ENCODE results near the gene COMMD10.
"Not testable (repeated sequence)": the region's sequence is repeated elsewhere in the genome, so short reads cannot be mapped to it uniquely, and the experiment has no call there.

Gene COMMD10

DNA sequence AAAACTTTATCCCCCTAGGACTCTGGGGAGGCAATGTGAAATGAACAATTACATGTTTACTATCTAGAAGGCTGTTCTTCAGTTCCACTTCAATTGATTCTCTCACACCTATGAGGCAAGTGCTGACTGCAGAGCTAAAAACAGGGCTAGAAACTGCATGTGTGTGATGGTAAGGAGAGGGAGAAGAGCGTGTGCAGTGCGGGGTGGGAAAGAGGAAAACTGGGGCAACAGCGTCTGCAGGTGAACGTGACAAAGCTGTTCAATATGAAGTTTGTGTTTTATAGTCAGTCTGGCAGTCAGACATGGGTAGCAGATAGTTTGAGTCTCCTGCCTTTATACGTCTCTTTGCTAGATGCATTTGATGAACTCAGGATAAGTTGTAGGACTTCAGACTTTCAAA lies 6.6 kb upstream of the COMMD10 start:
- peaks cover 0 to 4% of the 10 kb centered on the region in 2 experiments for H3K4me1 ChIP-seq (ENCODE audit: control insufficient read depth in 1 of 2, insufficient read depth in 1 of 2, low read depth in 1 of 2, low read length in 1 of 2)

DNA sequence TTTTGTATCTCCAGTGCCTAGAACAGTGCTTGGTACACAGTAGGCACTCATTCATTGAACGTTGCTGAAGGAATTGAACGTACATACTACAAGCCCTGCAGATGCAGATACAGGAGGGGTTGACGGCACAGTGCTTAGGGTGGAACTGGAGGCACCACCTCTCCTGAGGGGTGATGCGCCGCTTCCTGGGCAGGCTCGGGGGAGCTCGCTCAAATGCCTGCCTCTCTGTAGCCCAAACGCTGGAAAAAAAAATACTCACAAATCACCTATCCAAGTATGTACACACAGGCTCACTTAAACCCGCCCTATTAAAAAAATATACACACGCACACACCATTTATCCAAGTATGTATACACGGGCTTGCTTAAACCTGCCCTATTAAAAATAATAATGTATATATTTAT lies 536 bp upstream of the COMMD10 start:
- no peaks in the 10 kb centered on the region for H3K27me3 ChIP-seq
- peaks cover 13 to 15% of the 10 kb centered on the region in 2 experiments for H3K4me1 ChIP-seq (ENCODE audit: control insufficient read depth in 1 of 2, insufficient read depth in 1 of 2, low read depth in 1 of 2, low read length in 1 of 2)
- H3K27ac ChIP-seq, result peak overlapping the region; percentile 77
- H3K4me3 ChIP-seq (ENCODE audit: low read depth in 1 of 2, low read length in 1 of 2), result peak overlapping the region; percentile 82 to 92
- H3K36me3 ChIP-seq, result peaks cover 5% of the 10 kb centered on the region
- no peak for TF ChIP-seq CTCF (IDR thresholded peaks at IDR 0.05)
- no peaks in the 10 kb centered on the region for H3K9me3 ChIP-seq

More for the DNA sequence above, 6.6 kb upstream of the COMMD10 start:
- no peak overlapping the region for H3K27ac ChIP-seq
- TF ChIP-seq CTCF (IDR thresholded peaks at IDR 0.05), result no peak
- no peak overlapping the region for H3K4me3 ChIP-seq (ENCODE audit: low read depth in 1 of 2, low read length in 1 of 2)
- no peaks in the 10 kb centered on the region for H3K9me3 ChIP-seq
- H3K27me3 ChIP-seq, result no peaks in the 10 kb centered on the region
- no peaks in the 10 kb centered on the region for H3K36me3 ChIP-seq

GRCh38 chr5:116086309-116086708 lies 1.5 kb downstream of the COMMD10 start:
- peaks cover 13 to 15% of the 10 kb centered on the region in 2 experiments for H3K4me1 ChIP-seq (ENCODE audit: control insufficient read depth in 1 of 2, insufficient read depth in 1 of 2, low read depth in 1 of 2, low read length in 1 of 2)
- not testable (repeated sequence) for H3K9me3 ChIP-seq; H3K4me3 ChIP-seq (ENCODE audit: low read depth in 1 of 2, low read length in 1 of 2); H3K27me3 ChIP-seq; H3K27ac ChIP-seq; H3K36me3 ChIP-seq

GRCh38 chr5:116088062-116088461 lies 3.2 kb downstream of the COMMD10 start:
- no peaks in the 10 kb centered on the region for H3K27me3 ChIP-seq
- peaks cover 22% of the 10 kb centered on the region for H3K36me3 ChIP-seq
- no peak overlapping the region for H3K4me3 ChIP-seq (ENCODE audit: low read depth in 1 of 2, low read length in 1 of 2)
- H3K27ac ChIP-seq, result no peak overlapping the region
- no peak for TF ChIP-seq CTCF (IDR thresholded peaks at IDR 0.05)
- H3K4me1 ChIP-seq (ENCODE audit: control insufficient read depth in 1 of 2, insufficient read depth in 1 of 2, low read depth in 1 of 2, low read length in 1 of 2), result peaks cover 13 to 15% of the 10 kb centered on the region in 2 experiments
- no peaks in the 10 kb centered on the region for H3K9me3 ChIP-seq

DNA sequence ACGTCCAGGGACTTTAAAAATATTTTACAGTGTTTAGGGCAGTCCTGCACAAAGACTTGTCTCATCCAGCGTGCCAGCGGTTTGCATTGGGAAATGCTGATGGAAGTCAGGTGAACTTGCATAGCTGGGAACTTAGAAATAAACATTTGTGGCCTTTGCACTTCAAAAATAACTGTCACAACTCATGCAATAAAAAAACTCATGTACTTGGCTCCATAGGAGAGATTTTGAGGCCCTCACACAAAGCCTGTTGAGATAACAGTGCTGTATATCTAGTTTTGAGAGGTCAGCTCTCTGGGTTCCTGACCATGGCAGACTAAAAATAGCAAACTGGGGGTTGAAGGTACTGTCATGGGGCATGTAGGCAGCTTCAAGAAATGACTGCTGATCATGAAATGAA lies 5.5 kb downstream of the COMMD10 start:
- TF ChIP-seq CTCF (IDR thresholded peaks at IDR 0.05), result no peak
- H3K4me1 ChIP-seq (ENCODE audit: control insufficient read depth in 1 of 2, insufficient read depth in 1 of 2, low read depth in 1 of 2, low read length in 1 of 2), result peaks cover 6 to 10% of the 10 kb centered on the region in 2 experiments
- H3K27me3 ChIP-seq, result no peaks in the 10 kb centered on the region
- peaks cover 45% of the 10 kb centered on the region for H3K36me3 ChIP-seq
- no peak overlapping the region for H3K27ac ChIP-seq
- H3K9me3 ChIP-seq, result no peaks in the 10 kb centered on the region
- H3K4me3 ChIP-seq (ENCODE audit: low read depth in 1 of 2, low read length in 1 of 2), result no peak overlapping the region

DNA sequence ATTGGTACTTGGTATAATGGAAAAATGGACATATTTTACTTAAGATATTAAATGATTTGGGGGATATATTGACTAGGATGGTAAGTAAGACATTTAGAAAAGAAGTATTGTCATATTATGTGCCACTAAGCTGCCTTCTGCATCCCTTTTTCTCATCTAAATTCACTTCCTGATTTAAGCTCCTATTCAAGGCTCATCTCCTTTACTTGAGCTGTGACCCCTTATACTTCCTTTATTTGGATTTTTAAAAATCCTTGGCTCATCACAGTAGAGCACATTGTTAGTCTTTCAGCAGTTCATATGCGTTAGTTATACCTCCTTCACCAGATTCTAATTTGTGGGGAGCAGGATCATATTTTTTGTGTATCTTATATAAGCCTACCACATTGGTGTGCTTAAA lies 6.6 kb downstream of the COMMD10 start:
- no peaks in the 10 kb centered on the region for H3K27me3 ChIP-seq
- no peak for TF ChIP-seq CTCF (IDR thresholded peaks at IDR 0.05)
- peaks cover 49% of the 10 kb centered on the region for H3K36me3 ChIP-seq

More for the DNA sequence above, 6.6 kb downstream of the COMMD10 start:
- H3K9me3 ChIP-seq, result no peaks in the 10 kb centered on the region
- no peak overlapping the region for H3K4me3 ChIP-seq (ENCODE audit: low read depth in 1 of 2, low read length in 1 of 2)
- H3K27ac ChIP-seq, result no peak overlapping the region
- peaks cover 0 to 4% of the 10 kb centered on the region in 2 experiments for H3K4me1 ChIP-seq (ENCODE audit: control insufficient read depth in 1 of 2, insufficient read depth in 1 of 2, low read depth in 1 of 2, low read length in 1 of 2)

Measured in neutrophil (primary cell).